ENCODE measurements around the gene AKNAD1.

- TF ChIP-seq ATF2 (IDR thresholded peaks at IDR 0.05; ENCODE audit: low read length) = no peak
- no peak for TF ChIP-seq NR2C2 (IDR thresholded peaks at IDR 0.05; ENCODE audit: borderline replicate concordance, control insufficient read depth, insufficient read length, low read depth)
- TF ChIP-seq BCL11A (IDR thresholded peaks at IDR 0.05; ENCODE audit: low read depth, low read length) = no peak
- no peak for TF ChIP-seq REST (IDR thresholded peaks at IDR 0.05; ENCODE audit: low read depth, low read length)
- no peak for TF ChIP-seq CTCF (IDR thresholded peaks at IDR 0.05 in 2 of 3, conservative IDR thresholded peaks at IDR 0.05 in 1 of 3; ENCODE audit: control insufficient read depth in 2 of 3, extremely low read depth in 1 of 3, insufficient read depth in 1 of 3, low read depth in 3 of 3, low read length in 3 of 3)
- TF ChIP-seq EED (IDR thresholded peaks at IDR 0.05; ENCODE audit: low read depth) = no peak
- no peak for TF ChIP-seq SMC3 (IDR thresholded peaks at IDR 0.05; ENCODE audit: borderline replicate concordance, low read length)
- TF ChIP-seq CBX3 (IDR thresholded peaks at IDR 0.05; ENCODE audit: borderline replicate concordance, low read depth) = no peak
Observed at GRCh38 chr1:108896146-108897145, 39.6 kb upstream of the AKNAD1 start.

Data from GM12878 (cell line).